Measurements from ENCODE around the gene RNF149.
"Not testable (repeated sequence)": the region's sequence is repeated elsewhere in the genome, so short reads cannot be mapped to it uniquely, and the experiment has no call there.

Gene RNF149

GRCh38 chr2:101330253-101330933 is 21.9 kb upstream of the RNF149 start:
- no peak for DNase-seq

GRCh38 chr2:101329026-101329425 is 20.5 kb upstream of the RNF149 start:
- DNase-seq: no peak

- DNase-seq: peak; percentile 82
Observed at GRCh38 chr2:101328474-101329007, 20.0 kb upstream of the RNF149 start.

GRCh38 chr2:101327863-101328394 is 19.4 kb upstream of the RNF149 start:
- no peak for DNase-seq

GRCh38 chr2:101325425-101325824 is 16.9 kb upstream of the RNF149 start:
- DNase-seq: no peak

GRCh38 chr2:101316568-101316967 is 8.1 kb upstream of the RNF149 start:
- DNase-seq: not testable (repeated sequence)

- no peak for DNase-seq
Observed at GRCh38 chr2:101311696-101312017, 3.2 kb upstream of the RNF149 start.

- no peak for DNase-seq
Observed at GRCh38 chr2:101310834-101311695, 2.6 kb upstream of the RNF149 start.

- DNase-seq: no peak
Observed at GRCh38 chr2:101310090-101310833, 1.8 kb upstream of the RNF149 start.

GRCh38 chr2:101307950-101308431 is 510 bp downstream of the RNF149 start:
- DNase-seq: no peak

GRCh38 chr2:101307503-101307902 is 998 bp downstream of the RNF149 start:
- no peak for DNase-seq

GRCh38 chr2:101306410-101306809 is 2.1 kb downstream of the RNF149 start:
- no peak for DNase-seq

GRCh38 chr2:101305492-101306078 is 2.9 kb downstream of the RNF149 start:
- DNase-seq: no peak

GRCh38 chr2:101305035-101305434 is 3.5 kb downstream of the RNF149 start:
- DNase-seq: no peak

- no peak for DNase-seq
Observed at GRCh38 chr2:101303688-101304087, 4.8 kb downstream of the RNF149 start.

- no peak for DNase-seq
Observed at GRCh38 chr2:101302016-101302415, 6.5 kb downstream of the RNF149 start.

- no peak for DNase-seq
Observed at GRCh38 chr2:101300836-101301235, 7.7 kb downstream of the RNF149 start.

GRCh38 chr2:101300164-101300563 is 8.3 kb downstream of the RNF149 start:
- DNase-seq: no peak

GRCh38 chr2:101299604-101300003 is 8.9 kb downstream of the RNF149 start:
- no peak for DNase-seq

- no peak for DNase-seq
Observed at GRCh38 chr2:101297383-101297782, 11.1 kb downstream of the RNF149 start.

- no peak for DNase-seq
Observed at GRCh38 chr2:101296371-101296770, 12.1 kb downstream of the RNF149 start.

- DNase-seq: no peak
Observed at GRCh38 chr2:101295895-101296294, 12.6 kb downstream of the RNF149 start.

GRCh38 chr2:101294861-101295260 is 13.6 kb downstream of the RNF149 start:
- no peak for DNase-seq

All from KG1 (cell line).